DOHH2 (cell line): ENCODE measurements around the gene DRAXIN.

Experiments
- EZH2phosphoT487 ChIP-seq: fragments of 200-600 bp; sonication (generic); IDR thresholded peaks from 2 replicates; pipeline ENCODE4 v1.6.1; 2017; ENCODE audit warnings: borderline replicate concordance, mild to moderate bottlenecking, antibody characterized with exemption, low read length, moderate library complexity, mixed read lengths
- TF ChIP-seq, protein P1 (sequence below): fragments of 200-600 bp; sonication (generic); IDR thresholded peaks from one replicate; pipeline ENCODE4 v1.5.1; 2014; ENCODE audit warnings: antibody characterized with exemption, mild to moderate bottlenecking, low read depth, low read length; ENCODE audit not compliant: poor library complexity, severe bottlenecking

DNA sequence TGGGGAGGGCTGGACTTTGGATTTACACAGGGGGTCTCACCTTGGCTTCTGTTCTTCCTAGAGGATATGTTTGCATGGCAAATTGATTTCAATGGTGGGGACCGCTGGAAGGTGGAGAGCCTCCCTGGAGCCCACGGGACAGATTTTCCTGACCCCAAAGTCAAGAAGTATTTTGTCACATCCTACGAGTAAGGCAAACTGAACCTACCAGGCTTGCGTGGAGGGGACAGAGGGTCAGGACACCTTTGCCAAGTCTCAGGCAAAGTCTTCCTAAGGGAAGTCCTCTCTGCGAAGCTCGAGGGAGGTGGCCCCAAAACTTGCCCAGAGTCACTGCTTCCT is 20.3 kb upstream of the DRAXIN start:
- TF ChIP-seq, protein P1, sequence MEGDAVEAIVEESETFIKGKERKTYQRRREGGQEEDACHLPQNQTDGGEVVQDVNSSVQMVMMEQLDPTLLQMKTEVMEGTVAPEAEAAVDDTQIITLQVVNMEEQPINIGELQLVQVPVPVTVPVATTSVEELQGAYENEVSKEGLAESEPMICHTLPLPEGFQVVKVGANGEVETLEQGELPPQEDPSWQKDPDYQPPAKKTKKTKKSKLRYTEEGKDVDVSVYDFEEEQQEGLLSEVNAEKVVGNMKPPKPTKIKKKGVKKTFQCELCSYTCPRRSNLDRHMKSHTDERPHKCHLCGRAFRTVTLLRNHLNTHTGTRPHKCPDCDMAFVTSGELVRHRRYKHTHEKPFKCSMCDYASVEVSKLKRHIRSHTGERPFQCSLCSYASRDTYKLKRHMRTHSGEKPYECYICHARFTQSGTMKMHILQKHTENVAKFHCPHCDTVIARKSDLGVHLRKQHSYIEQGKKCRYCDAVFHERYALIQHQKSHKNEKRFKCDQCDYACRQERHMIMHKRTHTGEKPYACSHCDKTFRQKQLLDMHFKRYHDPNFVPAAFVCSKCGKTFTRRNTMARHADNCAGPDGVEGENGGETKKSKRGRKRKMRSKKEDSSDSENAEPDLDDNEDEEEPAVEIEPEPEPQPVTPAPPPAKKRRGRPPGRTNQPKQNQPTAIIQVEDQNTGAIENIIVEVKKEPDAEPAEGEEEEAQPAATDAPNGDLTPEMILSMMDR = no peak
- TF ChIP-seq EZH2phosphoT487 = no peak
